GM18511 (cell line): ENCODE data around the gene LINGO1.

Source experiments
- ATAC-seq: cut with Tn5 transposase; IDR thresholded peaks from one replicate; pipeline ENCODE4 v1.9.1; 2021; ENCODE audit warnings: mild to moderate bottlenecking, moderate library complexity; ENCODE audit not compliant: unreplicated experiment

The LINGO1 gene

GRCh38 chr15:77657634-77658238, 25.0 kb upstream of the LINGO1 start:
- no peak for ATAC-seq

GRCh38 chr15:77656294-77656693, 23.6 kb upstream of the LINGO1 start:
- ATAC-seq, result no peak

DNA sequence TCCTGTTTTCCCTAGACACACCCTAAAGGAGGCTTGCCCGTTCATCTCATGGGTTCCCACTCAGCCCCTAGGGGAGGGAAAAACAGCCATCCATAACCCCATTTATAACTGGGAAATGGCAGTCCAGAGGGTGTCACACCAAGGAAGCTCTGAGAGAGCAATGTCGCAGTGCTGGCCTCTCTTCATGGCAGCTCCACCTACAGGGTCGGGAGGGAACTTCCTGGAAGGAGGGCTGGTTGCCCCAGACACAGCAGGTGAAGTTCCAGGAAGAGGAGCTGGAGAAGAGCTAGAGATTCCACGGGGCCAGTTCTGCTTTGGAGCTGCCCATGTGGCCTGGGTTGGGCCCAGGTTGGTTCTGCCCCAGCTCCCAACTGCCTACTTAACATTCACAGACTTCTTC, 22.3 kb upstream of the LINGO1 start:
- ATAC-seq, result no peak

DNA sequence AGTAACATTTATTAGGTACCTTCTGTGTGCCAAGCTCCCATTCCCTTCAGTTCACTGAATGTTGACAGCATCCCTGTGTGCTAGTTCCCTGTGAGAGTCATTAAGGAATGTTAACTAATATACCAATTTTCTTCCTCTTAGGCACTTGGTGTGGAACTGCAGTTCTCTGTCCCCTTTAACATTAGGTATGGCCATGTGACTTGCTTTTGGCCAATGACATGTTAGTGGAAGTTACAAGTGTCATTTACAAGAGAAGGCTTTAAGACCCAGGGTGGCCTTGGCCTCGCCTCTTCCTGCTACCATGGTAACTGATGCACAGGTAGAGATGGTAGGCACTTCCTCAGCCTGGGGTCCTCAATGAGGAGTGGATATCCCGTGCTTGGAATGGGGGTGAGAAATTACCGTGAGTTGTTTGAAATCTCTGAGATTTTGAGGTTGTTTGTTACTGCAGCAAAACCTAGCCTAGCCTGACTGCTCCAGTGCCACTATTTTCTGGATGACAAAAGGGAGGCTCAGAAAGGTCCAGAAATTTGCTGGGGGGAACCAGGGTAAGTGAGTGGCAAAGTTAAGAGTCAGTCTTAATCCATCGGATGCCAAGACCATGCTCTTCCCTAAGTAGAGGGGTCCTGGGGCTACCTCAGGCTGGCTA, 21.2 kb upstream of the LINGO1 start:
- no peak for ATAC-seq

DNA sequence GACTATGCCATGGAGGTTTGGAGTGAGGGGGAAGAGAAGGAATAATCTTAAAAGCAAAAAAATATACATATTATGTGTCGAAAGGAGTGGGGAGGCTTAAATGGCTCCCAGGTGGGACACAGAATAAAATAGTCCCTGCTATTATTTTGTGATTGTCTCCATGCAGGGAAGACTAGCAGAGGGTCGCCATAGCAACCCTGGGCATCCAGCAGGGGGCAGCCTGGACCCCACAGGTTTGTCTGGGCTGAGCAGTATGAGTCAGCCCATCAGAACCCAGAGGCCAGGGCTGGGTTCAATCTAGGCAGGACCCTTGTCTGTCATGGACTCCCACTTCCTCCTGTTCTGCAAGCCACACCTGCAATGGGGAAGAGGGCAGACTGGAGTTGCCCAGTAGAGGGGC, 17.6 kb upstream of the LINGO1 start:
- ATAC-seq, result no peak

- no peak for ATAC-seq
Measured at GRCh38 chr15:77649610-77650009, 16.9 kb upstream of the LINGO1 start.

- no peak for ATAC-seq
Measured at GRCh38 chr15:77649017-77649416, 16.3 kb upstream of the LINGO1 start.

DNA sequence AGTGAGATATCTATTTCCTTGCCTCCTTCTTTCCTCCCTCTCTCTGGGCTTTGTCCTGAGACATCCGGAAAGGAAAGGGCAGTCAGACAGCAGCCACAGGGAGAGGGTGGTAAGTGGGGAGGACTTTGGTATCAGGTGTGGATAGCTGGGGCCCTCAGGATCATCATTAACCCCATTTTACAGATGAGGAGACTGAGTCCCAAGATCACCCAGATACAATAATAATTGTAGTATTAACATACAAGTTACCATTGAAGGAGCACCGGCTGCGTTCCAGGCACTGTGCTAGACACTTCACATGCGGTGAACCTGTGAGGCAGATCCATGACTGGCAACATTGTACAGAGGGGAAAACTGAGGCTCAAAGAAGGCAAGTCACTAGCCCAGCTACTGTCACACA, 15.2 kb upstream of the LINGO1 start:
- no peak for ATAC-seq

GRCh38 chr15:77646104-77646694, 13.5 kb upstream of the LINGO1 start:
- ATAC-seq, result no peak

- ATAC-seq, result no peak
Measured at GRCh38 chr15:77645602-77646001, 12.9 kb upstream of the LINGO1 start.

DNA sequence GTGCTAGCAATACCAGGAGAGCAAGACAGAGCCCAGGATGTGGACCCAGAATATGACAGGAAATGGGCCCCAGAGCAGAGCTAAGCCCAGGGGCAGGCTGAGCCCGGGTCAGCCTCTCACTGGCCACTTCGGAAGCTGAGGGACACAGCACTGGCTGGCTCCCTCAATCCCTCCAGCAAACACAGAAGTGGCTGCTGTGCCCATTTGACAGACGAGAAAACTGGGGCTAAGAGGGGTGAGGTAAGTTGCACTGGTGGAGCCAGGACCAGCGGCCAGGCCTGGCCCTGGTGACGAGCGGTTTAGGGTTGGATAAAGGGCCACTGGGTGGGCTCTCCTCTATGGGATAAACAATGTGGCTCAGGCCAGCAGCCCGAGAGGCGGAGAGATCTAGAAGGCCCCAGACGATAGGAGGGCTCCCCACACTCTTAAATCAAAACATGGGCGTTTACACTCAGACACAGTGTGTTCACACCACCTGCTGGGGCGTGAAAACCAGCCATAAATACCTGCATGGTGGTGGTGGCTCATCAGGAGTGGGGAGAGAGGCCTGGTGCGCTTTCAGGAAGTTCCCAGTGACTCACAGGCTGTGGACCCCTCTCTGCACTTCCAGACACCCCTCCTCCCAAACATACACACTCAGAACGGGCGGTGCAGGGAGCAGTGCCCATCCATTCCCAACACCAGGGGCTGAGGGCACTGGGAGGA, 12.0 kb upstream of the LINGO1 start:
- ATAC-seq, result no peak

- no peak for ATAC-seq
Measured at GRCh38 chr15:77643764-77644163, 11.1 kb upstream of the LINGO1 start.

DNA sequence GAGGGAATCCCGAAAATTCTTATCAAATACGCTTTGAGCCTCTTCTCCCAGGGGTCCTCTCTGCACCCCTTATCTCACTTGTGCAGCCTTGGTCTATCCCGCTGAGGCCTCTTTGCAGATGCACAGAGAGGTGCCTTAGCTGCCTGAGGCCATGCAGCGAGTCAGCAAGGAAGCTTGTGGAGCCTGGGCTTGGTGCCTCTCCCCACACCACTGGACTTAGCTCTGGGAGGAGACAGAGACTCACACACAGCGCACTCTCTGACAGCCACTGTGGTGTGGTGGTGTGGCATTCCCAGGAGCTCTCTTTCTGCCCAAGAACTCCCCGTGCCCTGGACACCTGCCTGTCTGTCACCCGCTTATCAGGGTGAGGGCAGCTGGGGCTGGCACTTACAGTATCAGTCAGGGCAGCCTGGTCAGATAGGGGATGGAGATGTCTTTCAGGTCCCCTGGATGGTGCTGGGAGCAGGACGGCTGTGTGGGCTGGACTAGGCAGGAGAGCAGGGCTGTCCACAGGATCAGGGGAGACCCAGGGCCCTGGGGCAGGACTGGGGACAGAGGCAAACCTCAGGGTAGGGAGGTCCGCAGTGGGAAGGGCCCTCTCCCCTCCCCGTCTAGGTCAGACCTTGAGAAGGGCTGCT, 10.2 kb upstream of the LINGO1 start:
- no peak for ATAC-seq

DNA sequence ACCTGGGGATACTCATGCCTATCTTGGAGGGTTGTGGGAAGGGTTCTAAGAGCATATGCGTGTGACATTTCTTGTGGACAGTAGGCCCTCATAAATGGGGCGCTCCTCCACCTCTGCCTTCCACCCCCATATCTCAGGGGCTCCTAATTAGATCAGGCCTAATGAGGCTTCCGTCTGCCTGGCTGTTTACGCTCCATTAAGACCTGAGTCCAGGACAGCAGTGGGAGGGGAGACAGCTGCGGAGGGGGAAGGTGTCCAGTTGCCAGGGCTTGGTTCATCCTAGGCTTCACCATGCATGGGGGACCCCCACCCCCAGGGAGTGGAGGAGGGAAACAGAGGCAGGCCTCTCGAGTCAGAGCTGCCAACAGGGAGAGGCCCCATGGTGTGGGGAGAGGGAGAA, 9.3 kb upstream of the LINGO1 start:
- ATAC-seq, result no peak

GRCh38 chr15:77640615-77641014, 7.9 kb upstream of the LINGO1 start:
- no peak for ATAC-seq

GRCh38 chr15:77639431-77639830, 6.7 kb upstream of the LINGO1 start:
- ATAC-seq, result no peak

GRCh38 chr15:77637851-77638692, 5.4 kb upstream of the LINGO1 start:
- no peak for ATAC-seq

- ATAC-seq, result no peak
Measured at GRCh38 chr15:77636209-77636608, 3.5 kb upstream of the LINGO1 start.

GRCh38 chr15:77634266-77634962, 1.7 kb upstream of the LINGO1 start:
- ATAC-seq, result no peak

DNA sequence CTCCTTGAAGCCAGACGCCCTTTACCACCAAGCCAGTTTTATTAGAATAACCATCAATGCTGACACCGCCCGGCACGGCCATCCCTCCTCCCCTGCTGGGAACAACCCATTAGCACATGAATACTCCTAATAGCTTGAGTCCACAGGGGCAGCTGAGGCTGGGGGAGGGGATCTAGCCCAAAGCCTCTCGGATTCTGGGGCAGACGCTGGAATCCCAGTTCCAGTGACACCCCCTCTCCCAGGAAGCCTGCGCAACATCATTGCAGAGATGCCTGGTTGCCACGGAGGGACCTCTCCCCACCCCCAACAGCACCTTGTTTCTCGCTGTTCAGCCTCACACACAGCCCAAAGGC, 1.2 kb upstream of the LINGO1 start:
- ATAC-seq, result no peak
